ENCODE results near the gene MYB.

DNA sequence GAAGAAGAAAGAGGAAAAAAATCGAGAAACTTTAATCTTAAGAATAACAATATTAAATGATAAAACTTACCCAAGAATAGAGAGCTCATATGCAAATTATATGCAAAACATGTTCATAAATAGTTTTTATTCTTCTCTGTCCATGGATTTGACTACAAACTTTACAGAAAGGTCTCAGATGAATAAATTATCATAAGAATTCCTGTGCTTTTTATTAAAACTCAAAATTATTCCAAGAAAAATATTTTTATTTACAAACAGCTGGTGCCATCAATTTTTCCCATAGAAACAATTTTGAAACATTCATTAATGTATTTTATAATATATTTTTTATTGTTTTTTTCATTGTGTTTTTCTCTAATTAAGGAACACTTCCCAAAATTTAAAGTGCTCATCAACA lies 12.1 kb downstream of the MYB start:
- TF ChIP-seq, protein P1, sequence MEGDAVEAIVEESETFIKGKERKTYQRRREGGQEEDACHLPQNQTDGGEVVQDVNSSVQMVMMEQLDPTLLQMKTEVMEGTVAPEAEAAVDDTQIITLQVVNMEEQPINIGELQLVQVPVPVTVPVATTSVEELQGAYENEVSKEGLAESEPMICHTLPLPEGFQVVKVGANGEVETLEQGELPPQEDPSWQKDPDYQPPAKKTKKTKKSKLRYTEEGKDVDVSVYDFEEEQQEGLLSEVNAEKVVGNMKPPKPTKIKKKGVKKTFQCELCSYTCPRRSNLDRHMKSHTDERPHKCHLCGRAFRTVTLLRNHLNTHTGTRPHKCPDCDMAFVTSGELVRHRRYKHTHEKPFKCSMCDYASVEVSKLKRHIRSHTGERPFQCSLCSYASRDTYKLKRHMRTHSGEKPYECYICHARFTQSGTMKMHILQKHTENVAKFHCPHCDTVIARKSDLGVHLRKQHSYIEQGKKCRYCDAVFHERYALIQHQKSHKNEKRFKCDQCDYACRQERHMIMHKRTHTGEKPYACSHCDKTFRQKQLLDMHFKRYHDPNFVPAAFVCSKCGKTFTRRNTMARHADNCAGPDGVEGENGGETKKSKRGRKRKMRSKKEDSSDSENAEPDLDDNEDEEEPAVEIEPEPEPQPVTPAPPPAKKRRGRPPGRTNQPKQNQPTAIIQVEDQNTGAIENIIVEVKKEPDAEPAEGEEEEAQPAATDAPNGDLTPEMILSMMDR (conservative IDR thresholded peaks at IDR 0.05 in 1 of 2, IDR thresholded peaks at IDR 0.05 in 1 of 2; ENCODE audit: low read depth in 1 of 2, low read length in 2 of 2), result no peak
- no peak for TF ChIP-seq EZH2 (IDR thresholded peaks at IDR 0.05; ENCODE audit: low read length, missing control alignments)

All from fibroblast of lung (primary cell).